GM10266 (cell line): ENCODE data around the gene DNAJC22.

ENCODE experiments used
- DNase-seq: peaks from one replicate; pipeline ENCODE4 v3.0.0; 2012; ENCODE audit errors: extremely low spot score
- CTCF ChIP-seq: IDR thresholded peaks from 2 replicates; pipeline ENCODE4 v1.5.1; 2012; ENCODE audit warnings: mild to moderate bottlenecking, low read depth; ENCODE audit not compliant: control insufficient read depth, insufficient read depth; ENCODE audit errors: missing control alignments

DNAJC22 gene

GRCh38 chr12:49349266-49349665 lies 2.6 kb downstream of the DNAJC22 start:
- TF ChIP-seq CTCF, result no peak
- DNase-seq, result no peak

GRCh38 chr12:49352351-49352750 lies 5.7 kb downstream of the DNAJC22 start:
- no peak for DNase-seq
- no peak for TF ChIP-seq CTCF

DNA sequence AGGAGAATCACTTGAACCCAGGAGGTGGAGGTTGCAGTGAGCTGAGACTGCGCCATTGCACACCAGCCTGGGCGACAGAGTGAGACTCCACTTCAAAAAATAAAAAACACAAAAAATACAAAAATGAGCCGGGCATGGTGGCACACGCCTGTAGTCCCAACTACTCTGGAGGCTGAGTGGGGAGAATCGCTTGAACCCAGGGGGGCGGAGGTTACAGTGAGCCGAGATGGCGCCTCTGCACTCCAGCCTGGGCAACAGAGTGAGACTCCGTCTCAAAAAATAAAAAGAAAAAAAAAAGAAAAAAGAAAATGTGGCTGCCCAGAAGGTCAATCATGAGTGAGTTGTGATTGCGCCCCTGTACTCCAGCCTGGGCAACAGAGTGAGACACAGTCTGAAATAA lies 9.2 kb downstream of the DNAJC22 start:
- no peak for DNase-seq
- no peak for TF ChIP-seq CTCF

DNA sequence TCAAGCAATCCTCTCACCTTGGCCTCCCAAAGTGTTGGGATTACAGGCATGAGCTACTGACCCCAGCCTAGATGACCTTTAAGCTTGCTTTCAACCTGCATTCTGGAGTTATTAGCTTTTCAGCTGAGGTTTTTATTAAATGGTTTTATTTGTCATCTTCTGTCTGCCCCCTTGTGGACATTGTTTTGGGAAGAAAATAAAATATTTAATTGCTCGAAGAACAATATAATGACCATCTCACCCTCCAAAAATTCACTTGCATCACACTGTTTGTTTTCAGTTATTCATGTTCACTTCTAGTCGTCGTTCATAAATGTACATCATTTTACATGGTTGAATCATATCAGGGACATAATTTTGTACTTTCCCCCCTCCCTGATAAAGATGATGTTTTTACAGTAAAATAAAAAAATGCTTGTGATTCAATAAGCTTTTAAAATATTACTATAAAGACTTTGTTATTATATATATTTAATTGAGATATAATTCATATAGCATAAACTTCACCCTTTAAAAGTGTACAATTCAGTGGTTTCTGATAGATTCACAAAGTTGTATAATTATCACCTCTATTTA lies 10.5 kb downstream of the DNAJC22 start:
- TF ChIP-seq CTCF, result peak; percentile 29
- DNase-seq, result no peak

DNA sequence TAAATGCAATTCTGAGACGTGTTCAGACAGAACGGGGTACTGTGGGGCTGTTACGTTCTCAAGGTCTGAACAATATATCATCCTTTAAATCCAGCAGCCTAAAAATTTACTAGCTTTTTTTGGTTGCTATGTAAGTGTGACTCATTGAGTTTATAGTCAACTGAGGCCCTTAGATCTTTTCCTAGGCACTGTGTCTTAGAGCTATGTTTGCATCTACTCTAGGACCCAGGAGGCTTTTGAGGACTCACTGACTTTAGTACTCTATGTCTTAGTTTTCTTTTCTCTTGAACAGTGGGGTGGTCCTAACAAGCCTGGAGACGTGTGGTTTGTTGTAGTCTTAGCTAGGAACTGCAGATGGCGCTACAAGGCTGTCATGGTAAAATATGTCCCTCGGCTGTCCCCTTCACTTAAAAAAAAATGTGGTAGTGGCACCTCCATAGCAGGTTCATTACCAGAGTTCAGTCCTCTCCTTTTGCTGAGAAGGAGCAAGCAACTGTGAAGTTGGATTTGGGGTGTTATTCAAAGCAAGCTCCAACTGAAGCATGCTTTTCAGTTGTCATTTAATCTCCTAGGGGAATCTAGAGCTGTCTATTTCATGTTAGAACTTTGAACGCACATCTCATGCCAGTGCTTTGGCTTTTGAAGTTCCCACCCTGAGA lies 11.9 kb downstream of the DNAJC22 start:
- peak; percentile 82 for TF ChIP-seq CTCF
- peak; percentile 74 for DNase-seq

GRCh38 chr12:49359671-49360070 lies 13.0 kb downstream of the DNAJC22 start:
- DNase-seq, result no peak
- no peak for TF ChIP-seq CTCF

GRCh38 chr12:49362077-49362476 lies 15.4 kb downstream of the DNAJC22 start:
- TF ChIP-seq CTCF, result no peak
- DNase-seq, result no peak
